Measurements from ENCODE around the gene PITPNC1. TPM values are rescaled to one million over a fixed set of nuclear protein-coding genes. Genes with fewer than 3 reads are reported as not detected.
"Not testable (repeated sequence)": the region's sequence is repeated elsewhere in the genome, so short reads cannot be mapped to it uniquely, and the experiment has no call there.

The PITPNC1 gene
- polyA plus RNA-seq, 4 donors: 11.2 to 25.7 (median 20.6) TPM

GRCh38 chr17:67566656-67567055 lies 189.6 kb downstream of the PITPNC1 start:
- no peak for DNase-seq (ENCODE audit: low read depth in 4 of 4, low spot score in 3 of 4)

- DNase-seq (ENCODE audit: low read depth in 4 of 4, low spot score in 3 of 4): no peak
These were observed 192.0 kb downstream of the PITPNC1 start for GRCh38 chr17:67569015-67569451.

- DNase-seq (ENCODE audit: low read depth in 4 of 4, low spot score in 3 of 4): no peak
These were observed 192.8 kb downstream of the PITPNC1 start for GRCh38 chr17:67569873-67570272.

GRCh38 chr17:67570797-67571196 lies 193.7 kb downstream of the PITPNC1 start:
- DNase-seq (ENCODE audit: low read depth in 4 of 4, low spot score in 3 of 4): no peak

GRCh38 chr17:67571478-67571877 lies 194.4 kb downstream of the PITPNC1 start:
- DNase-seq (ENCODE audit: low read depth in 4 of 4, low spot score in 3 of 4): no peak

GRCh38 chr17:67573987-67574657 lies 197.0 kb downstream of the PITPNC1 start:
- DNase-seq (ENCODE audit: low read depth in 4 of 4, low spot score in 3 of 4): no peak

GRCh38 chr17:67574658-67575293 lies 197.7 kb downstream of the PITPNC1 start:
- no peak for DNase-seq (ENCODE audit: low read depth in 4 of 4, low spot score in 3 of 4)

- DNase-seq (ENCODE audit: low read depth in 4 of 4, low spot score in 3 of 4): peak in 3 of 4 donors; percentile 44 to 53 (median 52)
These were observed 198.2 kb downstream of the PITPNC1 start for GRCh38 chr17:67575325-67575724.

GRCh38 chr17:67576471-67577115 lies 199.5 kb downstream of the PITPNC1 start:
- no peak for DNase-seq (ENCODE audit: low read depth in 4 of 4, low spot score in 3 of 4)

GRCh38 chr17:67577429-67578141 lies 200.5 kb downstream of the PITPNC1 start:
- DNase-seq (ENCODE audit: low read depth in 4 of 4, low spot score in 3 of 4): no peak

- no peak for DNase-seq (ENCODE audit: low read depth in 4 of 4, low spot score in 3 of 4)
These were observed 201.0 kb downstream of the PITPNC1 start for GRCh38 chr17:67578142-67578457.

GRCh38 chr17:67578679-67579405 lies 201.8 kb downstream of the PITPNC1 start:
- not testable (repeated sequence) for DNase-seq (ENCODE audit: low read depth in 4 of 4, low spot score in 3 of 4)

- DNase-seq (ENCODE audit: low read depth in 4 of 4, low spot score in 3 of 4): peak in 2 of 4 donors; percentile 53 to 60
These were observed 205.6 kb downstream of the PITPNC1 start for GRCh38 chr17:67582673-67583081.

- no peak for DNase-seq (ENCODE audit: low read depth in 4 of 4, low spot score in 3 of 4)
These were observed 208.1 kb downstream of the PITPNC1 start for GRCh38 chr17:67585077-67585602.

GRCh38 chr17:67588326-67588725 lies 211.2 kb downstream of the PITPNC1 start:
- no peak for DNase-seq (ENCODE audit: low read depth in 4 of 4, low spot score in 3 of 4)

- no peak for DNase-seq (ENCODE audit: low read depth in 4 of 4, low spot score in 3 of 4)
These were observed 217.2 kb downstream of the PITPNC1 start for GRCh38 chr17:67594115-67594880.

GRCh38 chr17:67600408-67600807 lies 223.3 kb downstream of the PITPNC1 start:
- no peak for DNase-seq (ENCODE audit: low read depth in 4 of 4, low spot score in 3 of 4)

GRCh38 chr17:67601897-67602296 lies 224.8 kb downstream of the PITPNC1 start:
- DNase-seq (ENCODE audit: low read depth in 4 of 4, low spot score in 3 of 4): no peak

GRCh38 chr17:67602444-67602843 lies 225.4 kb downstream of the PITPNC1 start:
- no peak for DNase-seq (ENCODE audit: low read depth in 4 of 4, low spot score in 3 of 4)

- no peak for DNase-seq (ENCODE audit: low read depth in 4 of 4, low spot score in 3 of 4)
These were observed 225.9 kb downstream of the PITPNC1 start for GRCh38 chr17:67602974-67603373.

All from left renal pelvis (tissue), 4 donors.